SJCRH30 (cell line): ENCODE results near the gene PARVG. TPM values are rescaled to one million over a fixed set of nuclear protein-coding genes. Genes with fewer than 3 reads are reported as not detected.

Experiments
- DNase-seq, 2 experiments: peaks; one replicate each; pipeline ENCODE4 v3.0.0-alpha.2; 2015 to 2020
- H3K27ac ChIP-seq: fragments of 250-450 bp; sonication (Bioruptor Pico); 2 replicates; pipeline ENCODE4 v1.5.1; 2020; ENCODE audit warnings: mild to moderate bottlenecking, moderate library complexity
- H3K27me3 ChIP-seq: fragments of 250-450 bp; sonication (Bioruptor Pico); 2 replicates; pipeline ENCODE4 v1.5.1; 2020; ENCODE audit warnings: mild to moderate bottlenecking, moderate library complexity
- H3K36me3 ChIP-seq: fragments of 250-450 bp; sonication (Bioruptor Pico); 2 replicates; pipeline ENCODE4 v1.5.1; 2020; ENCODE audit warnings: mild to moderate bottlenecking, moderate library complexity
- H3K4me1 ChIP-seq: fragments of 250-450 bp; sonication (Bioruptor Pico); 2 replicates; pipeline ENCODE4 v1.5.1; 2020; ENCODE audit warnings: mild to moderate bottlenecking, moderate library complexity
- H3K4me3 ChIP-seq: fragments of 250-450 bp; sonication (Bioruptor Pico); 2 replicates; pipeline ENCODE4 v1.5.1; 2020; ENCODE audit warnings: mild to moderate bottlenecking, moderate library complexity
- H3K9me3 ChIP-seq: fragments of 250-450 bp; sonication (Bioruptor Pico); replicated peaks from 2 replicates; pipeline ENCODE4 v1.5.1; 2020; ENCODE audit warnings: mild to moderate bottlenecking, moderate library complexity
- total RNA-seq: library from RNA; depleted of rRNA; stranded (reverse); fragments of >200 nt; shearing (Covaris generic); gene quantifications from 2 replicates; pipeline ENCODE4 v1.2.3, GENCODE V29; 2014

PARVG gene
- total RNA-seq, 1 experiment from 2014 or later: not detected

DNA sequence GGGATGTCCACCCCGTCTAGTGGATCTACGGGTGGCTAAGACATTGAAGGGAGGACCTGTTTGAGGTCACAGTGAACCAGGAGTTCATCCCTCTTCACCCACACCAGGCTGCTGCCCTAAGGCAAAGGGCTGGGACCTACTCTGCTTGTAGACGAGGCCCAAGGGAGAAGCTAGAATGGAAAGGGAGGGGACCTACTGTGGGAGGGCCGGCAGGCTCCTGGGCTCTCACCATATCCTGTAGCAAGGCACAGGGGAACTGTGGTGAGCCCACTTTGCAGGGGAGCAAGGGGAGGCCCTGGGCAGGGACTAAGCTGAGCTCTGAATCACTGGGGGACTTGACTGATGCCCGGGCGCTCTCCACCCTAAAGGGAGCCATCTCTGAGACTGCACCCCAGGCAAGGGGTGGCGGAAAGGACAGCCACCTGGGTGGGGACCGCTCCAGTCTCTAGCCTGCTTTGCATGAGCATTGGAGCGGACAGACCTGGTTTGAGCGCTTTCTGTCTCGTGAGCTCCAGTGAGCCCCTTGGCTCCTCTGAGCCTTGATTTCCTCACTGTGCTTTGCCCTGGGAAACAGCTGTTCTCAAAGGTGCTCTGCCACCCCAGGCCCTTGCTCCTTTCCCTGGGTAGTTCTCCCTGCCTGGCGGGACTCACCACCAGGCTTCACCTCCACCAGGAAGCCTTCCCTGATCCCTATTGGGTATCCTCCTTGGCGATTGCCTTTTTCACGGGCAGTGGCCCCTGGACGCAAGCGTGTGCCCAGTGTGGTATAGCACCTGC, 24.2 kb downstream of the PARVG start:
- peaks cover 3% of the 10 kb centered on the region; the same call in 1 of the 2 replicates for H3K27me3 ChIP-seq
- H3K4me1 ChIP-seq: no peaks in the 10 kb centered on the region
- no peak for DNase-seq
- no peaks in the 10 kb centered on the region for H3K9me3 ChIP-seq
- H3K36me3 ChIP-seq: no peaks in the 10 kb centered on the region
- H3K4me3 ChIP-seq: no peak overlapping the region
- H3K27ac ChIP-seq: no peak overlapping the region

DNA sequence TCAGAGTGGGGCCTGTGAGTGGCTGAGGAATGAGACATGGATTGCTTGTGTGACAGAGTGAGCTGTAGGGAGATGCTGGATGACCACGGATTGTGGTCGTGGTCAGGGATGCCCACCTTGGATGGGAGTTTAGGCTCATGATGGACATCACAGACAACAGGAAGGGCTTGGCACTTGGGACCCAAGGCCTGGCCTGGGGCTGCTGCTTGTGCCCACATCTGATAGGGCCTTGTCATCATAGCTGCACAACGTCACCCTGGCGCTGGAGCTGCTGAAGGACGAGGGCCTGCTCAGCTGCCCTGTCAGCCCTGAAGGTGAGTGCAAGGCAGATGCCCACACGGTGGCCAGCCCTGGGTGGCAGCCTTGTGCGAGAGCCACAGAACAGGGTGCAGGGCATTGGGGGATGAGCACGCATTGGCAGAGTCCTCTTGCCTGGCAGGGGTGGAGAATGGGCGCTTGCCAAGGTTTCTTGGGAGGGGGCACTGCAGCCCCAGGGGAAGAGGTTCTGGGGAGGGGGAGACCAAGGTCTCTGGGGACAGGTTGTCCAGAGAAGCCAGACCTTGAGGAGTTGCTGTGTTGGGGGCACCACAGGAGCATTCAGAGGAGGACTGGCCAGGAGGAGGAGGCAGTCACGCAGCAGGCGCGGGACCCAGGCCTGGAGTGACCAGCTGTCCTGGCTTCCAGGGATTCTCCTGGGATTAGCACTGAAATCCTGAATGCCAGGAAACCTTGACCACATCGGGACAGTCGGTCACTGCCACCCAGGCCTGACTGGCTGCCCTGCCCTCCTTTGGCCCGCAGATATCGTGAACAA, 25.0 kb downstream of the PARVG start:
- no peaks in the 10 kb centered on the region for H3K9me3 ChIP-seq
- DNase-seq: no peak
- no peak overlapping the region for H3K4me3 ChIP-seq
- no peak overlapping the region for H3K27ac ChIP-seq
- no peaks in the 10 kb centered on the region for H3K4me1 ChIP-seq
- no peaks in the 10 kb centered on the region for H3K36me3 ChIP-seq
- H3K27me3 ChIP-seq: peaks cover 3% of the 10 kb centered on the region; the same call in 1 of the 2 replicates

GRCh38 chr22:44206330-44206645, 25.6 kb downstream of the PARVG start:
- no peaks in the 10 kb centered on the region for H3K36me3 ChIP-seq
- H3K9me3 ChIP-seq: no peaks in the 10 kb centered on the region
- DNase-seq: no peak
- H3K4me1 ChIP-seq: no peaks in the 10 kb centered on the region
- no peak overlapping the region for H3K27ac ChIP-seq
- H3K4me3 ChIP-seq: no peak overlapping the region
- peaks cover 3% of the 10 kb centered on the region; the same call in 1 of the 2 replicates for H3K27me3 ChIP-seq

DNA sequence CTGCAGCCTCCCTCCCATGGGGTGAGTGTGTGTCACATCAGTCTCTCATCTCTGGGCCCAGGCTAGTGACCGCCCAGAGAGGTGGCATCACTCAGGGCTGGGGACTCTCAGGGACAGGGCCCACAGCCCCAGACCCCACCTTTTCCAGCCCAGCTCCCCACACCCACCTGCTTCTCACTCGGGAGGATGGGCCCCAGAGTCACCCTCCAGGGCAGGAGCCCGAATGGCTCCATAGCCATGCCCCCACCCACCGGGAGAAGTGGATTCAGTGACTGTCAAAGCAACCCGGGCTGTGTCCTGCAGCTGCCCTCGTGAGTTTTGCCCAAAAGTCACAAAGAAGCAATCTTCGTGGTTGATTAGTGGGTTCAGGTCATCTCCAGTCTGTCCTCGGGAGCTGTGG, 26.0 kb downstream of the PARVG start:
- peaks cover 2% of the 10 kb centered on the region; the same call in 1 of the 2 replicates for H3K27me3 ChIP-seq
- H3K4me1 ChIP-seq: no peaks in the 10 kb centered on the region
- H3K36me3 ChIP-seq: no peaks in the 10 kb centered on the region
- H3K27ac ChIP-seq: no peak overlapping the region
- H3K9me3 ChIP-seq: no peaks in the 10 kb centered on the region
- no peak overlapping the region for H3K4me3 ChIP-seq
- DNase-seq: no peak

DNA sequence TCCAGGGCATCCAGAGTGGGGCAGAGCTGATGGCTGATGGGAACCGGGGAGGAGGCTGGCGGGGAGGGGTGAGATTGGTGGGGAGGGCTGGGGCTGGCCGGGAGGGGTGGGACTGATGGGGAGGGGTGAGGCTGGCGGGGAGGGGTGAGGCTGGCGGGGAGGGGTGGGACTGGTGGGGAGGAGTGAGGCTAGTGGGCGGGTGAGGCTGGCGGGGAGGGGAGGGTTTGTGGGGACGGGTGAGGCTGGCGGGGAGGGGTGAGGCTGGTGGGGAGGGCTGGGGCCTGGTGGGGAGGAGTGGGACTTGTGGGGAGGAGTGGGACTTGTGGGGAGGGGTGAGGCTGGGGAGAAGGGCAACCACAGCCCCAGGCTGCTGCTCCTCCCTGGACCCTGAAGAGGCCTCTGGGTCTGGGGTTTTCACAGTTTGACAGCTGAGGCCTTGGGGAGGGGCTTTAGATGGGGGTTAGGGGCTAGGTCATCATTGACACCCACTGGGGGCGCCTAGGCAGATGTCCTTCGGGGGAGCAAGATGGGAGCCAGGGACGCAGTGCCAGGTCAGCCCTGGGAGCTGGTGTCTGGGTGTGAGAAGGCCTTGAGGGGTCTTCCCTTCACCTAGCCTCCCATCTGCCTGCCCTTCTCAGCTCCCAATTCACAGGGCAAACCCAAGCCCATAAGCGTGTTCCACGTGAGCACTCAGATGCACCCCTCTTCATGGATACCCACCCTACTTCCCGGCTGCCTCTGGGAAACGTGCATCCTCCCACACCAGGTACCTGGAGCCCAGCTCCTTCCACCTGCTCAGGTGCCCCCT, 26.7 kb downstream of the PARVG start:
- no peaks in the 10 kb centered on the region for H3K9me3 ChIP-seq
- no peaks in the 10 kb centered on the region for H3K4me1 ChIP-seq
- H3K4me3 ChIP-seq: no peak overlapping the region
- DNase-seq: no peak
- no peaks in the 10 kb centered on the region for H3K36me3 ChIP-seq
- no peaks in the 10 kb centered on the region; the same call in 1 of the 2 replicates for H3K27me3 ChIP-seq
- no peak overlapping the region for H3K27ac ChIP-seq

- no peaks in the 10 kb centered on the region; the same call in 1 of the 2 replicates for H3K27me3 ChIP-seq
- H3K9me3 ChIP-seq: no peaks in the 10 kb centered on the region
- H3K36me3 ChIP-seq: no peaks in the 10 kb centered on the region
- no peak overlapping the region for H3K4me3 ChIP-seq
- DNase-seq: no peak
- no peaks in the 10 kb centered on the region for H3K4me1 ChIP-seq
- H3K27ac ChIP-seq: no peak overlapping the region
Observed at GRCh38 chr22:44207981-44208317, 27.2 kb downstream of the PARVG start.

DNA sequence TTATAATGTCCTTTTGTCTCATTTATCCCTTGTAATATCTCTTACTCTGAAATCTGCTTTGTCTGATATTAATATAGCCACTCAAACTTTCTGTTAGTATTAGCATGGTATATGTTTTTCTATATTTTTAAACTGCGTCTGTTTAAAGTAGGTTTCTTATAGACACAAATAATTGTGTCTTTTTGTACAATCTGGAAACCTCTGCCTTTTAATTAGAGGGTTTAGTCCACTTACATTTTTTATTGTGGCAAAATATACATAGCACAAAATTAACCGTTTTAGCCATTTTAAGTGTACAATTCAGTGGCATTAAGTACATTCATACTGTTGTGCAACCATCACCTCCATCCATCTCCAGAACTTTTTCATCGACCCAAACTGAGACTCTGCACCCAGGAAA, 28.6 kb downstream of the PARVG start:
- no peaks in the 10 kb centered on the region for H3K9me3 ChIP-seq
- no peak overlapping the region for H3K27ac ChIP-seq
- H3K27me3 ChIP-seq: no peaks in the 10 kb centered on the region
- H3K4me1 ChIP-seq: no peaks in the 10 kb centered on the region
- H3K4me3 ChIP-seq: no peak overlapping the region
- DNase-seq: no peak
- H3K36me3 ChIP-seq: no peaks in the 10 kb centered on the region

DNA sequence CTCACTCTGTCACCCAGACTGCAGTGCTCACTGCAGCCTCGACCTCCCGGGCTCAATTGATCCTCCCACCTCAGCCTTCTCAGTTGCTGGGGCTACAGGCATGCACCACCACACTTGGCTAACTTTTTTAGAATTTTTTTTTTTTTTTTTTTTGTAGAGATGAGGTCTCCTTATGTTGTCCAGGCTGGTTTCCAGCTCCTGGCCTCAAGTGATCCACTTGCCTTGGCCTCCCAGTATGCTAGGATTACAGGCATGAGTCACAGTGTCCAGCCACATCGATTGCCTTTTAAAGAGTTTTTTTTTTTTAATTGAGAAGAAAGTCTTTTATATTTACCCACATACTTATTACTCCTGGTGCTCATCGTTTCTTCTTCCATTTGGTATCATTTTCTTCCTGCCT, 30.0 kb downstream of the PARVG start:
- no peaks in the 10 kb centered on the region for H3K36me3 ChIP-seq
- no peaks in the 10 kb centered on the region for H3K4me1 ChIP-seq
- H3K9me3 ChIP-seq: no peaks in the 10 kb centered on the region
- no peak overlapping the region for H3K27ac ChIP-seq
- DNase-seq: no peak
- no peaks in the 10 kb centered on the region for H3K27me3 ChIP-seq
- H3K4me3 ChIP-seq: no peak overlapping the region

DNA sequence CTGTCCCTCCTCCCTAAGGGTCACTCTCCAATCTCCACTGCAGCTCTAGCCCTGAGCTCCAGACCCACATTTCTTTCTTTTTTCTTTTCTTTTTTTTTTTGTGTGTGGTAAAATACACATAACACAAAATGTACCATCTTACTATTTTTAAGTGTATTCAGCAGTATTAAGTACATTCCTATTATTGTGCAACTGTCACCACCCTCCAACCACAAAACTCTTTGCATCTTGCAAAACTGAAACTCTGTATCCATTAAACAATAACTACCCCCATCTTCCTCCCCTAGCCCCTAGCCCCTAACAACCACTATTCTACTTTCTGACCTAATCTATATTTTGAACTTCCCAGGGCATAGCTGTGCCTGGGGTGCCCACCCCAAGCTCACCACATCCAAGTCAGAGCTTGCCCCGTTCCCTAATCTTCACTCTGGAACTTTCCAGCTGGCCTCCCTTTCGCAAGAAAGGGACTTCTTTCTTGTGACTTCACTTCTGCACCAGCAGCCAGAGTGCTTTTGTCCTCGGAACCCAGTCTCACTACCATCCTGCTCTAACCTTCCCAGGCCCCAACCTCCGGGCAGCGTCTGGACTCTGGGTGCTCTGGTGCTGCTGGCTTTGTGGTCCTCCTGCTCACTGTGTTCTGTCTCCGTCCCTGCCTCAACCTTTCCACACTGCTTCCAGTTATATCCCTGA, 30.7 kb downstream of the PARVG start:
- H3K4me1 ChIP-seq: no peaks in the 10 kb centered on the region
- no peak overlapping the region for H3K4me3 ChIP-seq
- no peak for DNase-seq
- H3K36me3 ChIP-seq: no peaks in the 10 kb centered on the region
- H3K27ac ChIP-seq: no peak overlapping the region
- no peaks in the 10 kb centered on the region for H3K27me3 ChIP-seq
- no peaks in the 10 kb centered on the region for H3K9me3 ChIP-seq

DNA sequence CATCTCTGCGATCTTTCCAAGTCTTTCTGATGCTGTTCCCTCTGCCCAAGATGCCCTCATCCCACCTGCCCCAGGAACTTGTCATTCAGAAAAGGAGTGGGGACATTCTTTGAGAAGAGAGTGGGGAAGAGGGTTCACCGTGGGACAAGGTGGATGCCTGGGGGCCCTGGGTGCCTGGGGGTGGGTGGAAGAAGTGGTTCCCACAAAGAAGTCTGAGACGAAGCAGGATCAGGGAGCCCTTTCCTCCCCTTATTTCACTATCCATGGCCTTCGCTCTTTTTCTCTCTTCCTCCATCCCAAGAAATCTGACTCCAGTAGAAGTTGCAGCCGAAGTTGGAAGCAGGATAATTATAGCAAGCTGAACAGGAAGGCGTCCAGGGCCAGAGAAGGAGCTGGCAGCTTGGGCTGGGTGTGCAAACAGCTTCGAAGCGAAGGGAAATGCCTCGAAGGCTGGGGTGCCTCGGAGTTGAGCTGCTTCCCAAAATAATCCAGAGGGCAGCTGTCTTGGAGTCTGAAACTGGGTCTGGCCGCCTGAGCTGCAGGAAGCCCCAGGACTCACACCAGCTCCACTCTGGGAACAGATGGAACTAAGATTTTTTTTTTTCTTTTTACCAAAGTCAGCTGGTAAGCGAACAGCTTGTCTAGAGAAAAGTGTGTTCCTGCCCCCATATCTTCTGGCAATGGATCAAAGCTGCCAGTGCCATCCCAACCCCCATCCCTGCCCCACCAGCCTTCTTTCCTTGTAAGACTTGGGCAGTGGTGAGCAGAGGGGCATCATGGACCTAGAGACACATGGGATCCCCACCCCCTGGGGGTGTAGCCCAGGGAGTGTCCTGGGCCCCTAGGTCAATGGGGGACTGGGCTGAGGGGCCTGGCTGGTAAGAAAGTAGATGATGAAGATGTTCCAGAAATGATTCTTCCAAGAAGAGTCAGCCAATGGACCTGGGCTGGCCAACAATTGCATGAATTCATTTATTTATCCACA, 31.5 kb downstream of the PARVG start:
- Histone ChIP-seq H3K27me3 (no peaks in the 10 kb centered on the region), H3K36me3 (no peaks in the 10 kb centered on the region), H3K9me3 (no peaks in the 10 kb centered on the region), H3K4me1 (no peaks in the 10 kb centered on the region), H3K4me3 (no peak overlapping the region), H3K27ac (no peak overlapping the region)
- no peak for DNase-seq

DNA sequence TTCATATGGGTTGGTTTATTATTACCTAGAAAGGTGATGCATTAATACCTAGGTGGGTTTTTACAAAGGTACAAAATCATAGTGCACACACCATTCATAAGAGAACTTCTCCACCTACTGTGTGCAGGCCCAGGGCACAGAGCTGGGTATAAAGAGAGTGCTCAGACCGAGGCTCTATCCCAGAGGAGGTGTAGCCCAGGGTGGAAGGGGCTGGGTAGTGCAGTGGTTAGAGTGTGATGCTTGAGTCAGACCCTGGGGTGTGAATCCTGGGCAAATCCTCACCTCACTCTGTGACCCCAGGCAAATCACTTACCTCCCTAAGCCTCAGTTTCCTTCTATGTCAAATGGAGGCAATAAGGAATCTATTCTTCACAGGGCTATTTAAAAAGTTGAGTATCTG, 32.2 kb downstream of the PARVG start:
- no peaks in the 10 kb centered on the region for H3K4me1 ChIP-seq
- H3K27me3 ChIP-seq: no peaks in the 10 kb centered on the region
- DNase-seq: no peak
- no peak overlapping the region for H3K4me3 ChIP-seq
- no peaks in the 10 kb centered on the region for H3K9me3 ChIP-seq
- H3K27ac ChIP-seq: no peak overlapping the region
- H3K36me3 ChIP-seq: no peaks in the 10 kb centered on the region

DNA sequence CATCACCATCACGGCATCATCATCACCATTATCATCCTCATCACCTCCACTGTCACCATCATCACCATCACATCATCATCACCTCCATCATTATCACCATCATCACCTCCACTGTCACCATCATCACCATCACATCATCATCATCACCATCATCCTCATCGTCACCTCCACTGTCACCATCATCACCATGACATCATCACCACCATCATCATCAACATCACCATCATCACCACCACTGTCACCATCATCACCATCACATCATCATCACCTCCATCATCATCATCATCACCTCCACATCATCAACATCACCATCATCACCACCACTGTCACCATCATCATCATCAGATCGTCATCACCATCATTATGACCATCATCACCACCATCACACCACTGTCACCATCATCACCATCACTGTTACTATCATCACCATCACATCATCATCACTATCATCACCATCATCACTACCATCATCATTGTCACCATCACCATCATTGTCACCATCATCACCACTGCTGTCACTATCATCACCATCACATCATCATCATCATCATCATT, 32.8 kb downstream of the PARVG start:
- Histone ChIP-seq H3K9me3 (no peaks in the 10 kb centered on the region), H3K4me1 (no peaks in the 10 kb centered on the region), H3K4me3 (no peak overlapping the region), H3K27ac (no peak overlapping the region), H3K27me3 (no peaks in the 10 kb centered on the region), H3K36me3 (no peaks in the 10 kb centered on the region)
- DNase-seq: no peak

GRCh38 chr22:44214187-44214586, 33.5 kb downstream of the PARVG start:
- H3K4me1 ChIP-seq: no peaks in the 10 kb centered on the region
- no peak overlapping the region for H3K4me3 ChIP-seq
- no peaks in the 10 kb centered on the region for H3K27me3 ChIP-seq
- no peak overlapping the region for H3K27ac ChIP-seq
- DNase-seq: no peak
- H3K36me3 ChIP-seq: no peaks in the 10 kb centered on the region
- no peaks in the 10 kb centered on the region for H3K9me3 ChIP-seq
